Stimulated activated CD4-positive, alpha-beta T cell treated with anti-CD3 and anti-CD28 coated beads, Interleukin-1b, Interleukin-23, amount 100 ng/mL, for 4 hours (primary cell): ENCODE data around the gene MTOR.

Source experiments
- DNase-seq, 2 donors: peaks; one replicate each; pipeline ENCODE4 v3.0.0-alpha.2; 2020; ENCODE audit warnings: low read depth in 2 of 2

The MTOR gene

DNA sequence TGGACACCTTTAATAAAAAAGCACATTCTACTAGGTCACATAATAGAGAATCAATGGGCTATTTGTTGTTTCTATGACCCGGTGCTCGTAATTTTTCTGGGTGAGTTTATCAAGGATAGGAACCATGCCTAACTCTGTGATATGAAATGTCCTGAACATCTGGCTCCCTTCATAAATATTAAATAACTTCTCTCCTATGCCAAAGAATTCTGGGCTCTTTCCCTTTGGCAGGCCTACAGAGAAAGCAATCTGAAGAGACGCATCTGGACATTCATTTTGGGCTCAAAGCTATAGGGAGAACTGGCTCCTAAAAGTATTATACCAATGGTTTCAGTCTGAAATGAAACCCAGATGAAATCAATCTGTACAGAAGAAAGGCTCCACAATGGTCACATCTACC is 112.0 kb downstream of the MTOR start:
- DNase-seq = no peak

DNA sequence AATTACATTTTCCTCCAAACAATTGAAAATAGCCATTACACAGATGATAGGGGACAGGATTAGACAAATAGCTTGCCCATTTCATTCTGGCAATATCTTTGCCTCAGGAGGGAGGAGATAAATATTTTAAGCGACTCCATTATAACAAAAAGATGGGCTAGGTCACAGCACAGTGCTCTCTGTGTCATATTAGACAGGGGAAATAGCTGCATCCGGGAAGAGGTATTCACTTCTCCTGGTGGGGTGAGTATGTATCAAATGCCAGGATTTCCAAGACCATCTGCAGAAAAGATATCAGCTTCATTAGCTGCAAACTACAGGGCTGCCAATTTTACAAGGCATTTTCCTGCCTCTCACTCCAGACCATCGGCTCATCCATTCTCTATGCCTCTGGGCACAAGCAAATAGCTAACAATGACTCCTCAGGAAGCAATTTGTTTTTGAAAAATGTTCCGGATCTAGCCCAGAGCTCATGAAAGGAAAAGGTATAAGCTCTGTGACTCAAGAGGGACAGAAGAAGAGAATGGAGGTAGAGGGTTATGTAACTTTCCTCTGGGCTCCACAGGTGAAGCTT is 115.1 kb downstream of the MTOR start:
- DNase-seq = no peak

GRCh38 chr1:11145741-11146140 is 116.6 kb downstream of the MTOR start:
- no peak for DNase-seq

- DNase-seq = no peak
Measured at GRCh38 chr1:11144570-11145256, 117.6 kb downstream of the MTOR start.

DNA sequence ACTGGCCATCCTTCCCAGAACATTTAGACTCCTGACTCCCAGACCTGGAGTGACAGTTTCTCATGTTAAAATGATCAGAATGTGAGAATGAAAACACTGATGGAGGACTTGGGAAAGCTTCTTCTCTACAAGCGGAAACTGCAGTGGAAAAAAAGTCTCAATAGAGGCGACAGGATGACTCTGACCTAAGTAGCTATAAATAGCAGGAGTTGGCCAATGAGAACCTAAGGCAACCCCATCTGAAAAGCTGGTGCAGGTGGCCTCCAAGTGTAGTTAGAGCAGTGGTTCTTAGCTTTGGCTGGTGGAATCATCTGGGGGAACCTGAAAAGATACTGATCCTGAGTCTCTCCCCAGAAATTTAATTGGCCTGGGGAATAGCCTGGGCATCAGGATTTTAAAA is 118.4 kb downstream of the MTOR start:
- DNase-seq = no peak

DNA sequence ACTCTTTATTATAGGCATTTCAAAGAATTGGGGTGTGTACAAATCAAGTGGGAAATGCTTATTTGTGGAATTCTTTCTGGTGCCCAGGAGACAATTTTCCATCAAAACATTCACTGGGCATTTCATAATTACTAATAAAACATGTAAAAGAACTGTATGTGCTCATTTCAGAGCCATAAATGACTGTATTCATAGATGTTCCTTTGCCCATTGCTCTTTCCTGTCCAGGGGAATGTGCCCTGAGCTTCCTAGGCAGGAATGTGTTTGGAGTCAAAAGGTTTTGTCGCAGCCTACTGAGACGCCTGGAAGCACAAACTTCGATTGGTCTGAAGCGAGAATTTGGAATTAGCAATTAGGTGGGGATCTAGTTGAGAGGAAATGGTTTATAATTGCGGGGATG is 119.0 kb downstream of the MTOR start:
- DNase-seq = no peak

DNA sequence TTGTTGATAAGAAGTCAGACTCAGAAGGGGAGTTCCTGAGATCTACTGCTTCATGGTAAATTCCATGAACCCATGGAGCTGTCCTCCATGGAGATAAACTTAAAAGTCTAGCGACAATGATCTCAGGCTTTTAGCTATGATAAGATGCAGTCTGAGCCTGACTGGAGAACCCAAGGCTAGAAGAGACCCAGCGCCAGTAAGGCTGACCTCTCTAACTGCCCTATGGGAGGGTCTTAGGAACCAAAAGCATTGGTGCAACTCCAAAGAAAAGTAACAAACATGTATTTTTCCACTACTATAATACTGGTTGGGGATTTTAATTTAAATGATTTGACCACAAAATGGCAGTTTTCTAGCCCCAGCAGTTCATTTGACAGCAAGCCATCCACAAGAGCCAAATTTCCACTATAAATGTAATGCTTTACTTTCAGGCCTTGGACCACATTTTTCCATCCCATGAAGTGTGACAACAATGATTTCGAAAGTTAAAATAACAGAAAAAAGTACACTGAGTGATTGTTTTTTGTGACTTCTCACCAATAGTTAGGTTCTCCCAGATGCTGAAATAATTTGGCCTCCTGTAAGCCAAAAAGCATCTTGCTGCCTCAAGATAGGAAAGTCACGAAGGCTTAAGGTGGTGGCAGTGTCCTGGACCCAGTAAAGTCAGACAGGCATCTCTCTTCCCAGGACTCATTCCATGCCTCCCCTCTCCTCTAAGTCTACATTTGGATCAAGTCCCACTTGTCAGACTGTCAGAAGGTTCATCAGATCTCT is 119.5 kb downstream of the MTOR start:
- DNase-seq = no peak

- DNase-seq = no peak
Measured at GRCh38 chr1:11138952-11139351, 123.4 kb downstream of the MTOR start.

DNA sequence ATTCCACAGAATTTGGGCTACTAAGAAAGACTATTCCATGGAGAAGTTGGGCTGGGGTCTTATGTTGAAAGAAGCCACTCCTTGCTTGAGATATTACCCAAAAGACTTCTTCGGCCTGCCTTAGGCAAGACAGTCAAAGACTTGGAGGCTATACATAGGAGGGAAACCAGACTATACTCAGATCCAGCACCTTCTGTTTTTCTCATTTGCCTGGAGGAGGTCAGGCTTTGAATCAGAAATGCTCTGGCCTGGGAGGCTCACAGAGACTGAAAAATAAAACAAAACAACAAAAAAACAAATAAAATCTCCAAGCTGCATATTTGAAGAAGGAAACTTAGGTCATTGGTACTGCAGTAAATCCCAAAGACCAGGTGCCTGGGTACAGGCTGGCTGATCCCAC is 124.3 kb downstream of the MTOR start:
- no peak for DNase-seq

DNA sequence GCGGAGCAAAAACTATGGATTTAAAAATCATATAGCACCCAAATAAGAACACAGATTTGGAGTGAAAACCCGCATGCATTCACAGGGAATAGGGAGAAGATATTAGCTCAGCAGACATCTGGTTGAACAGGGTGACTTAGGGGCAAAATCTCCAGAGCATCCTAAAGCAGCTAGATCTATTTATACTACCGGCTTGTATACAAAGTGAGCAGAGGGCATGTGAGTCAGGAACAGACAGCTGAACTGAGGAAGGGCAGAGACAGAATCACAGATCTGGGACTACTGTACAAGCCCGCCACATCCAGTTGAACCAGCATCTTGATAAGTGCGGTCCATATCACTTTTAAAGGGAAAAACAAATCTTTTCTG is 127.5 kb downstream of the MTOR start:
- no peak for DNase-seq

- no peak for DNase-seq
Measured at GRCh38 chr1:11134251-11134897, 128.0 kb downstream of the MTOR start.

DNA sequence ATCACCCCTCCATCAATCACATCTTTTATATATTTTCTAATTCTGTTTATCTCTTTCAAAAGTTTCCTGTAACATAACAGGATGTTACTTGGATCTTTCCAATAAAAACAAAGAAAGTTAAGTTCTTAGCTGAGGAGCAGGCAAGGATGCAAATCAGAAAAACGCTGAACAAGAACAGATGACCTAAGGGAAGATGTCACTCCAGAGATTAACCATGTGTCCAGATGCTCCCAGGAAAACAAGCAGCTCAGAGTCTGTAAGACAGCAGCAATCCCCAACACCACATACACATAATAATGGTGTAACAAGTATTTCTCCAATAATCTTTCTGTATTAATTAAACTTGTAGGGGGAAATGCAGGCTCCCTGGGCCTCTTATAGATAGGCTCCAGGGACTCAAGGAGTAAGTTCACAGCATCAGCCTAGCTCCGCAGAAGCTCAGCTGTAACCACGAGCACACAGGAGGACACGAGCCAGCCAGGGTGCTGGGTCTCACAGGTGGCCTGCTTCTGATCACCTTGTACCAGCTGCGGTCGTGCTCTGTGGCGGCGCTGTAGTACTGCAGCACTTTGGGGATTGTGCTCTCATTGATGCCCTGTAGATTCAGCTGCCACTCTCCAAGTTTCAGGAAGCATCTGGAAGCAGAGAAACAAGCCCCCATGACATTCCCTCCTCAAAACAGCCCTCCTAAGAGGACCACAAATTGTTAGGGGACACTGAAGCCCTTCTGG is 129.6 kb downstream of the MTOR start:
- DNase-seq = no peak

DNA sequence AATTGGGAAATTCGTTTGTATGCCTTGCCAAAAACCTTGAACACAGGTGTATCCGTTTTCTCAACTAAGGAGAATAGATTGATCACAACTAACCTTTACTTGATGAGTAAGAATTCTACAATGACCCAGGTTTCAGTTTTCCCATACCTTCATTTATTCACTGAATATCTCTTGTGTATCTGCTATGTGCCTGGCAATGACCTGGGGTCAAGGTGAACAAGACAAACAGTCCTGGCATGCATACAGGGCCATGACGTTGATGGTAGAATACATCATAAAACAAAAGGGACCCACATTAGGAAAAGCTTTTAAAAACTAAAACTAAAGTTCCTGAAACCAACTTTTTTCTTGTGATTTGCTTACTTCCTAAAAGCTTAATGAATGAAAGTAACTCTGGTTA is 130.5 kb downstream of the MTOR start:
- no peak for DNase-seq

DNA sequence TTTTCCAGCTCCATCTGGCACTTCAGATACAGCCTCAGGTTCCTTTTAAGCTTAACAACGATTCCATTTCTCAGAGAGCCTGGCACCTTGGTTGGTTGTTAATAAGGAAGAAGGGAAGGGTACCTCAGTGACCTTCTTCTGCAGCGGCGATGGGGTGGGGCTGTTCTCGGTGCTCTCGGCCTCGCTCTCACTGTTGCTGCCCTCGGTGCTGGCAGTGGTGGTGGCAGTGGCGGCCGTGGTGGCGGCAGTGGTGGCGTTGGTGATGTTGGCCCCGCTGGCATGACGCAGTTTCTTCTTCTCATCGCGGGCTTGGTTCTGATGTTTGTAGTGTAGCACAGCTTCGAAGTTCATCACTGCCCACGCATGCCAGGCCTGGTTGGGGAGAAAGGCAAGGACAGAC is 131.9 kb downstream of the MTOR start:
- no peak for DNase-seq

- no peak for DNase-seq
Measured at GRCh38 chr1:11129649-11130390, 132.5 kb downstream of the MTOR start.

DNA sequence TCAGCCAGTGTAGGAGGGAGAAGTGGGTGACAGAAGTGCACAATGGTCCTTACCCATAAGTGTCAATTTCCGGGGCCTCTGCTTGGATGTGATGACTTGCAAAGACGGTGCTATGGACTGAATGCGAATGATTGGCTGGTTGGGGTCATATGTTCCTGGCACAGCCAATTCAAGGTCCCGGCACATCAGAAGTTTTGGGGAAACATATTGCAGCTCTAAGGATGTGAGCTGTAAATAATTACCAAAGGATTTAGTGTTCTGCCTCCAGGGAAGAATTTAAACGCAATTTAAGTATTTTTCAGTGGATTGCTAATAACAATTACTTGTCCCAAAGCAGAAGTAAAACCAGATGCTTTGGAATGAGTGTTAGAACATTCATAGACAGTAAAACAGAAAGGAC is 135.8 kb downstream of the MTOR start:
- DNase-seq = no peak

DNA sequence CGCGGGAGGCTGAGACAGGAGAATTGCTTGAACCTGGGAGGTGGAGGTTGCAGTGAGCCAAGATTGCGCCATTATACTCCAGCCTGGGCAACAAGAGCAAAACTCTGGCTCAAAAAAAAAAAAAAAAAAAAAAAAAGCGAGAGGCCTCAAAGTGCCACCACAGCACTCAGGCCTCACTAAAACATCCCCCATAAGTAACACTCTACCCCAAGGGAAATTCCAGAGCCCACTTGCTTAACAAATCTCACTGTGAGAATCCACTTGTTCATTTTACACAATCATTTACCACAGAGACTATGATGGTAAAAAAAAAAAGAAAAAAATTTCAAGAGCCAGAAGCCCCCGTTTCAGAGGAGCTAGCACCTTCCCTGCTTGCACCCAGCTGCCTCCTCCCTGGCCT is 136.4 kb downstream of the MTOR start:
- DNase-seq = no peak

- no peak for DNase-seq
Measured at GRCh38 chr1:11124965-11125364, 137.4 kb downstream of the MTOR start.

GRCh38 chr1:11116318-11116717 is 146.0 kb downstream of the MTOR start:
- DNase-seq = no peak

DNA sequence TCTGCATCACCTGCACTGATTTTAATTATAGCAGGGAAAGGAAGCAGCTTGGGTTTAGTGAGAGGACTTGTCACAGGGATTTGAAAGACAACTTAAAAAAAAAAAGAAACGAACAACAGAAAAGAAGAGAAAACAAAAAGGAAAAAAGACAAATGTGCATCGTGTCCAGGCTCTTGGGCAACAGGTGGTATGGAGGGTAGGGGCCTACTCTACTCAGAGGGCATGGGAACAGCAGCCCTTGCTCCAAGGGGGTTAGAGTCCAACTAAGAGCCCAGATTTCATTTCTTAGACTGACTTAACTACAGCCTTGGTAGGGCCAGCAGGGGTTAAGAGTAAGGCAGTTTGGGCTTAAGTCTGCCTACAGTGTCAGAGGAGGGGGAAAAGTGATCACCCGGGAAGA is 147.4 kb downstream of the MTOR start:
- no peak for DNase-seq

GRCh38 chr1:11109047-11109760 is 153.1 kb downstream of the MTOR start:
- DNase-seq = no peak
